Retinal pigment epithelial cell (primary cell): ENCODE measurements around the gene KCNC2.

Experiments
- DNase-seq: peaks from one replicate; pipeline ENCODE4 v3.0.0-alpha.2; 2010; ENCODE audit warnings: low read depth
- H3K4me3 ChIP-seq: 2 replicates; pipeline ENCODE4 v1.5.1; 2011; ENCODE audit warnings: mild to moderate bottlenecking, low read length, control low read depth, moderate library complexity
- CTCF ChIP-seq: conservative IDR thresholded peaks from 2 replicates; pipeline ENCODE4 v1.5.1; 2011; ENCODE audit warnings: low read depth, low read length, control low read depth, inconsistent platforms

The KCNC2 gene

GRCh38 chr12:75162845-75163244, 46.8 kb downstream of the KCNC2 start:
- TF ChIP-seq CTCF, result no peak
- no peak for DNase-seq
- H3K4me3 ChIP-seq, result no peak overlapping the region

- no peak for DNase-seq
- H3K4me3 ChIP-seq, result no peak overlapping the region
- no peak for TF ChIP-seq CTCF
Observed at GRCh38 chr12:75161488-75161887, 48.2 kb downstream of the KCNC2 start.

- H3K4me3 ChIP-seq, result no peak overlapping the region
- no peak for DNase-seq
- no peak for TF ChIP-seq CTCF
Observed at GRCh38 chr12:75157385-75157784, 52.3 kb downstream of the KCNC2 start.

- no peak overlapping the region for H3K4me3 ChIP-seq
- no peak for TF ChIP-seq CTCF
- no peak for DNase-seq
Observed at GRCh38 chr12:75155962-75156361, 53.7 kb downstream of the KCNC2 start.

- DNase-seq, result no peak
- TF ChIP-seq CTCF, result no peak
- no peak overlapping the region for H3K4me3 ChIP-seq
Observed at GRCh38 chr12:75154388-75154787, 55.3 kb downstream of the KCNC2 start.

GRCh38 chr12:75139196-75139595, 70.4 kb downstream of the KCNC2 start:
- no peak for TF ChIP-seq CTCF
- DNase-seq, result no peak
- H3K4me3 ChIP-seq, result no peak overlapping the region

GRCh38 chr12:75137896-75138295, 71.7 kb downstream of the KCNC2 start:
- no peak overlapping the region for H3K4me3 ChIP-seq
- TF ChIP-seq CTCF, result no peak
- no peak for DNase-seq
